HG03442 (cell line): ENCODE data around the gene PALB2.

Experiments used
- ATAC-seq: cut with Tn5 transposase; IDR thresholded peaks from one replicate; pipeline ENCODE4 v1.9.1; 2021; ENCODE audit warnings: mild to moderate bottlenecking, moderate library complexity; ENCODE audit not compliant: unreplicated experiment

Gene PALB2

DNA sequence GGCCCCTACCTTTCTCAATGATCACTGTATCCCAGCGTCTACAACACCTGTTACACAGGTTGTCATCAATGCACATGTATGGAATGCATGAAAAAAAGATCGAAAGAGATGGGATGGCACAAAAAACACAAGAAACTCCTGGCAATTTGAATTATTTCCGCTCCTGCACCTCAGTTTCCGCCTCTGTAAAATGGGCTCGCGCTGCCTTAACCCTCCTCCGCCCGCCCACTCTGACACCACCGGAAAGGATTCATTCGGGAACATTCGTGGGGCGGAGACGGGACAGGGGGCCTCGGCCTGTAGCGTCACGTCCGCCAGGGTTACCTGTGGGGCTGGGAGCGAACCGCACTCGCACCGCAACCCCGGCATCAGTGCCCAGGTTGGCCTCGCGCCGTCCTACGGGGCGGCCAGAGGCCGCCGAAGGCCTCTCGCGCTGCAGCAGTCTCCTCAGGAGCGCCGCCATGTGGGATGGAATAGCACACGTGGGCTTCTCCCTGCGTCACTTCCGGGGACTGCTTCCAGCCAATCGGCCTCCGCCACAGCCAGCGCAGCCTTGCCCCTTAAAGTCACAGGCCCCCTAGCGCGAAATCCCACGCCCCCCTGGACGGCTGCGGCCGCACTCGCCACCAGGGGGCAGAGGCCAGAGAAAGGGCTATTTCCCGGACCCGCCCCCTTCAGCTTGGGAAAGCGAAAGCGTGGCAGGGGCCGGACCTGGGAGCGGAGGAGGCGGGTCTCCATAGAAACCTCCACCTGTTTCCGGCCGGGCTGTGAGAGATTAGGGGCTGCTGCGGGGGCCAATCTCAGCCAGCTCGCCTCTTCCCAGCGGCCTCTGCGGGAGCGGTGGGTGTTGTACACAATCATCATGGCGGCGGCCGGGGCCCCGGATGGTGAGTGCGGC is 84.0 kb downstream of the PALB2 start, which contains the start of the genes EARS2 and UBFD1:
Gene EARS2, minus strand, starts transcription at position 470 of the 898 bp plus-strand sequence. Its CDS starts 7 bp downstream, at position 463.
Gene UBFD1, plus strand, starts transcription at position 847 of the 898 bp plus-strand sequence. Its CDS starts 16 bp downstream, at position 863.
- peak; percentile 86 for ATAC-seq

DNA sequence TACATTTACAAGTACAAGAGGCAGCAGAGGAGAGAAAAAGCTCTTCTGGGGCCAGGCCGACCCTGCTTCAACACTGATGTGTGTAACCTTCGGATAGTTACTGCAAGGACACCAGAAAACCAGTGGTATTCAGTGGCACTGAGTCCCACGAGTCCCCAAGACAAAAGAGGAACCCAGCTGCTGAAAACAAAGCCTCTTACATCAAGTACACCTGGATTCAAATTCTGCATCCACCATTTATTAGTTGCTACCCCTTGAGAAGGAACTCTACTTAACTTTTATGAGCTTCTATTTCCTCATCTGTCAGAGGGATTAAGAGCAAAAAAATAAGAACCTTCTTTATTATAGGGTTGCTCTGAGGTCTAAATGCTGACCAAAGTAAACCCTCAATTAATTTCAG is 86.6 kb downstream of the PALB2 start:
- ATAC-seq, result no peak
